HEK293T (cell line): ENCODE results near the gene GJD3.

Source experiments
- CTCF ChIA-PET: fragments of 350-600 bp; formaldehyde crosslinking; extraction: SDS; loops from one replicate; lab custom pipeline; 2021; ENCODE audit warnings: antibody characterized with exemption, inconsistent platforms; lab: Yijun Ruan, JAX
- POLR2A ChIA-PET: fragments of 350-600 bp; formaldehyde crosslinking; extraction: SDS; loops from one replicate; lab custom pipeline; 2020; ENCODE audit warnings: antibody characterized with exemption, inconsistent platforms; lab: Yijun Ruan, JAX
- DNase-seq: peaks from one replicate; pipeline ENCODE4 v3.0.0; 2012; ENCODE audit warnings: mixed read lengths; ENCODE audit errors: extremely low spot score
- ARNT ChIP-seq: fragments of 450-650 bp; IDR thresholded peaks from 2 replicates; pipeline ENCODE4 v1.6.1; 2017; ENCODE audit warnings: mild to moderate bottlenecking
- BHLHE40 ChIP-seq: fragments of 450-650 bp; IDR thresholded peaks from 2 replicates; pipeline ENCODE4 v1.6.1; 2016; ENCODE audit warnings: mild to moderate bottlenecking, moderate library complexity, borderline replicate concordance
- CTBP1 ChIP-seq: fragments of 450-650 bp; IDR thresholded peaks from 2 replicates; pipeline ENCODE4 v1.6.1; 2016; ENCODE audit warnings: borderline replicate concordance
- ELF4 ChIP-seq: fragments of 450-650 bp; IDR thresholded peaks from 2 replicates; pipeline ENCODE4 v1.6.1; 2017; ENCODE audit warnings: antibody characterized with exemption
- FOXA1 ChIP-seq: fragments of 450-650 bp; IDR thresholded peaks from 2 replicates; pipeline ENCODE4 v1.6.1; 2016; ENCODE audit warnings: mild to moderate bottlenecking
- FOXK2 ChIP-seq: fragments of 450-650 bp; IDR thresholded peaks from 2 replicates; pipeline ENCODE4 v1.6.1; 2016; ENCODE audit warnings: mild to moderate bottlenecking
- FOXM1 ChIP-seq: fragments of 450-650 bp; IDR thresholded peaks from 2 replicates; pipeline ENCODE4 v1.6.1; 2017; ENCODE audit warnings: mild to moderate bottlenecking, borderline replicate concordance
- HDGF ChIP-seq: fragments of 450-650 bp; IDR thresholded peaks from 2 replicates; pipeline ENCODE4 v1.6.1; 2017; ENCODE audit warnings: antibody characterized with exemption, borderline replicate concordance
- L3MBTL2 ChIP-seq: fragments of 450-650 bp; conservative IDR thresholded peaks from 2 replicates; pipeline ENCODE4 v1.6.1; 2016; ENCODE audit warnings: mild to moderate bottlenecking
- LEF1 ChIP-seq: fragments of 450-650 bp; IDR thresholded peaks from 2 replicates; pipeline ENCODE4 v1.6.1; 2017; ENCODE audit warnings: mild to moderate bottlenecking, borderline replicate concordance
- NFRKB ChIP-seq: fragments of 450-650 bp; IDR thresholded peaks from 2 replicates; pipeline ENCODE4 v1.6.1; 2016; ENCODE audit warnings: mild to moderate bottlenecking, moderate library complexity
- SP1 ChIP-seq: fragments of 450-650 bp; IDR thresholded peaks from 2 replicates; pipeline ENCODE4 v1.6.1; 2017
- SUZ12 ChIP-seq: fragments of 450-650 bp; IDR thresholded peaks from 2 replicates; pipeline ENCODE4 v1.6.1; 2016; ENCODE audit warnings: mild to moderate bottlenecking
- TARDBP ChIP-seq: fragments of 450-650 bp; IDR thresholded peaks from 2 replicates; pipeline ENCODE4 v1.6.1; 2016
- ZNF384 ChIP-seq: fragments of 450-650 bp; IDR thresholded peaks from 2 replicates; pipeline ENCODE4 v1.6.1; 2016
- TF ChIP-seq, protein P1 (sequence below): fragments of 450-650 bp; IDR thresholded peaks from 2 replicates; pipeline ENCODE4 v1.6.1; 2016

GJD3 gene

DNA sequence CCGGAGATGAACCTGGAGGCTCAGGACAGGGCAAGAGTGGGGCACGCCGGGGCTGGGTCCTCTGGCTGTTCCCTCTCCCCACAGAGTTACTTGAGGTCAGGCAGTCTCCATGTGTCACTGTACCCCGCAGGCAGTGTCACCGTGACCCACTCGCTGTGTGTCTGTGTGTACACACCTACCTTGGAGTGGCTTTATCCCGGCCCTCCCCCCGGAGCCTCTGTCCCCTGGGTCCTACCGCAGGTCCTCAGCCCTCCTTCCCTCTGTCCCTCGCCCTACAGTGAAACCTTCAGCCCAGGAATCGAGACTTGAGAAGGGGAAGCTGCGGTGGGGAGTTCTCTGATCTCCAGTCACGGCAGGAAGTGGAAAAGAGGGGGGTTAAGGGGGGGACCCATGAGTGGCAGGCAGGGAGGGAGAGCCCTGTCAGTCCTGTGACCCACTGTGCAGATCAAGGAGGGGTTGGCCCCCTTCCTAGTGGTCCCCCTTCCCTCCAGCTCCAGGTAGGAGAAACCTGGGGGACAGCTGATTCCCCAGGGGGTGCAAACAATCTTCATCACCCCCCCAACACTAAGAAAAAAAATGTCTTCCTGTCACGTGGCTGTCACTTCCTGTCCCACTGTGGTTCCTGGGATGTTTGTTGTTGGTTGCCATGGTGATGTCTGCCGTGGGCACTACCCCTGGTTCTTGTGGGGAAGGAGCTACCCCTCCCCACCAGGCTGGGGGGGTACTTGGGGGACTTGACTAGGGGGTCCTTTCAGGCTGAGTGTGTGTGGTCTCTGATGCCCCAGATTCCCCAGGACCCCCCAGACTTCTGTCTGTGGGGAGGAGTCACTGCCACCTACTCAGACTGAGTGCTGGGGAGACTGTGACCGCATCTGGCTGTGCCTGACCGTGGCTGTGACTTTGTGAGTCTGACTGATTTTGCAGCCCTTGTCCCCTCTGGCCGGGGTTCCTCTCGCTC is 41.9 kb downstream of the GJD3 start:
- ChIA-PET POLR2A (interaction anchor here (1.0 kb wide), 1 partner anchor 95 kb away, joined by 3 read pairs; the partner anchor contains the start of gene TOP2A), CTCF (interaction anchor here (1.0 kb wide), 1 partner anchor 32 kb away, joined by 3 read pairs; no protein-coding TSS in a partner anchor)
- no peak for TF ChIP-seq HDGF
- no peak for TF ChIP-seq FOXK2
- no peak for TF ChIP-seq SP1
- no peak for TF ChIP-seq FOXM1
- TF ChIP-seq, protein P1, sequence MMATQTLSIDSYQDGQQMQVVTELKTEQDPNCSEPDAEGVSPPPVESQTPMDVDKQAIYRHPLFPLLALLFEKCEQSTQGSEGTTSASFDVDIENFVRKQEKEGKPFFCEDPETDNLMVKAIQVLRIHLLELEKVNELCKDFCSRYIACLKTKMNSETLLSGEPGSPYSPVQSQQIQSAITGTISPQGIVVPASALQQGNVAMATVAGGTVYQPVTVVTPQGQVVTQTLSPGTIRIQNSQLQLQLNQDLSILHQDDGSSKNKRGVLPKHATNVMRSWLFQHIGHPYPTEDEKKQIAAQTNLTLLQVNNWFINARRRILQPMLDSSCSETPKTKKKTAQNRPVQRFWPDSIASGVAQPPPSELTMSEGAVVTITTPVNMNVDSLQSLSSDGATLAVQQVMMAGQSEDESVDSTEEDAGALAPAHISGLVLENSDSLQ: peak; percentile 57
- TF ChIP-seq CTBP1: no peak
- TF ChIP-seq ZNF384: 0 out of 2 replicates have a peak, but pooled peaks have one; percentile 48
- TF ChIP-seq ELF4: no peak
- no peak for TF ChIP-seq SUZ12
- TF ChIP-seq TARDBP: no peak
- no peak for TF ChIP-seq ARNT
- TF ChIP-seq BHLHE40: no peak
- TF ChIP-seq L3MBTL2: no peak
- TF ChIP-seq FOXA1: no peak
- DNase-seq: no peak

DNA sequence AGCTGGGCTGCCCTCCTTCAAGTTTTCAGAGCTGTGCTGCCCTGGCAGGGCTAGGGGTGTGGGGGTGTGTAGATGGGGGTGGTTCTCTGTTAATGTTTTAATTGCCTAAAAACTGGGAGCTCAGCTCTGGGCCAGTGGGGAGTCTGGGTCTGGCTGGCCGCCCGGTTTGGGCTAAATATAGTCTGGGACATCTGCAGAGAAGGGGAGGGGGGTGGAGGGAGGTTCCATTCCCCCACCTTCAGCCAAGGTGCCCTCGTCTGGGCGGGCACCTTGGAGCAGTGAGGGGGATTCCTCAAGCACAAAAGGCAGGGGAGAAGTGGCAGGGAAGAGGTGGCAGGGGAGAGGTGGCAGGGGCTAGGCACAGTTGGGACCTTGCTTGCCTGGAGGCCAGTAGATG is 42.6 kb downstream of the GJD3 start:
- POLR2A ChIA-PET: interaction anchor here (1.0 kb wide), 1 partner anchor 96 kb away, joined by 3 read pairs; the partner anchor contains the start of gene TOP2A
- no peak for DNase-seq
- CTCF ChIA-PET: interaction anchor here (1.0 kb wide), 1 partner anchor 32 kb away, joined by 3 read pairs; no protein-coding TSS in a partner anchor
- TF ChIP-seq SUZ12 (no peak), CTBP1 (no peak), NFRKB (no peak), ZNF384 (no peak), SP1 (no peak), HDGF (no peak), LEF1 (no peak), ELF4 (no peak), BHLHE40 (no peak), L3MBTL2 (no peak), ARNT (no peak), FOXM1 (no peak), FOXA1 (no peak), TARDBP (no peak), FOXK2 (no peak)
- TF ChIP-seq, protein P1: no peak

DNA sequence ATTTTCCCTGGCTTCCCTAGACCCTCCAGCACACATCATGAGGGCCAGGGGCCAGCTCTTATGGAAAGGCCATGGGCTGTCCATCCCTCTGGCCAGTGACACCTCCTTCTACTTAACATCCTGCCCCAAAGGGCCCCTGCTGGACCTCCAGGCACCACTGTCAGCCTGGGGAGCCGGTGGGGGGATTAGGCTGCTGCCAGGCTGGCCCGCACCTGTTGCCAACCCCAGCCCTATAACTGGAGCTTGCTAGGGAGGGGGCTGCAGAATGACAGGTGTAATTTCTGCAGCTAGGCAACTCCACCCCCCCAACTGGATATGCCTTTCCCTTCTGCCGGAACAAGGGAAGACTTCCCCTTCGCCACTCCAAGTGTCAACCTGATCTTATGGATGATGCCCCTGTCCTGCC is 43.0 kb downstream of the GJD3 start:
- POLR2A ChIA-PET: interaction anchor here (1.0 kb wide), 1 partner anchor 96 kb away, joined by 3 read pairs; the partner anchor contains the start of gene TOP2A
- no peak for TF ChIP-seq FOXA1
- TF ChIP-seq BHLHE40: no peak
- TF ChIP-seq HDGF: no peak
- no peak for TF ChIP-seq LEF1
- no peak for TF ChIP-seq SP1
- no peak for TF ChIP-seq ELF4
- TF ChIP-seq CTBP1: no peak
- TF ChIP-seq NFRKB: no peak
- TF ChIP-seq ZNF384: no peak
- no peak for TF ChIP-seq TARDBP
- TF ChIP-seq SUZ12: no peak
- TF ChIP-seq, protein P1: no peak
- no peak for TF ChIP-seq FOXK2
- no peak for TF ChIP-seq ARNT
- no peak for TF ChIP-seq FOXM1
- no peak for TF ChIP-seq L3MBTL2
- no peak for DNase-seq
- CTCF ChIA-PET: interaction anchor here (1.0 kb wide), 1 partner anchor 33 kb away, joined by 3 read pairs; no protein-coding TSS in a partner anchor

DNA sequence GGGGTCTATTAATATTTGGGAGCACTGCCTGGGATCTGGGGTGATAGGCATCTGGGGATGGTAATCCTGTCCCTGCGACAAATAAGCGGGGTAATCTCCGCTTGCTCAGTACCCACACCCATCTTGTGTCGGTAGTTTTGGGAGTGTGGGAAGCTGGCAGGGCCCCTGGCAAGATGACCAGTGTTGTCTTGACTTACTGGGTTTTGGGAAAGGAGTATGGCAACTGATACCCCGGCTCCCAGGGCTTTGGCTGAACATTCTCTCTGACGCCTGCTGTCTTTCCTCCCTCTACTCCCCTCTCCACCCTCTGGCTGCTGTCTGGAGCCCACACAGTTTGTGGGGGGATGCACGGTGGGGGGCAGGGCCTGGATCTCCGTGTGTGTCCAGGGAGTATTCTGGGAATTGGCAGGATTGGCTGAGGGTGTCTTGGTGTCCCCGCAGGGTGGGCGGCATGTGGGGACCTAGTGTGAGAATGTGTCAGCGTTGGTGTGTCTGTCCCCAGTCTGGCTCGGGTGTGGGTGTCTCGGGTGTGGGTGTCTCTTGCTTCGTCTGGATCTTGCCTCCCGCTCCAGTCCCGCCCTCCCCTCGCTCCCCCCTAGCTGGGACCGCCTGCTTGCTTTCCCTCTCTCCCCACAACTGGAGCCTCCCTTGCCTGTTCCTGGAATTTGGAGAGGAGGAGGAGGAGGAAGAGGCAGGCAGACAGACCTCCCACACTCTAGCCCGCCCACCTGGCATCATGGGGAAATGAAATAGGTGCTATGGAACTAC is 43.6 kb downstream of the GJD3 start:
- TF ChIP-seq TARDBP (no peak), SUZ12 (no peak), ZNF384 (no peak), ELF4 (no peak), L3MBTL2 (no peak), NFRKB (no peak), FOXK2 (no peak), FOXM1 (no peak), BHLHE40 (no peak)
- TF ChIP-seq, protein P1: no peak
- POLR2A ChIA-PET: interaction anchor here (1.1 kb wide), 1 partner anchor 33 kb away, joined by 3 read pairs; no protein-coding TSS in a partner anchor

More for the DNA sequence above, 43.6 kb downstream of the GJD3 start:
- DNase-seq: no peak
- CTCF ChIA-PET: interaction anchor here (1.0 kb wide), 1 partner anchor 33 kb away, joined by 3 read pairs; no protein-coding TSS in a partner anchor
